A549 (cell line): ENCODE data around the gene CD79A. TPM values are rescaled to one million over a fixed set of nuclear protein-coding genes. Genes with fewer than 3 reads are reported as not detected.
A peak's percentile ranks its signal among the peaks of the same experiment; 100 is the strongest.

Source experiments
- ATAC-seq, 2 experiments: fragments of 200-7000 bp in 1 of 2; fragments of >200 bp in 1 of 2; cut with Nextera tagmentation in 1 of 2; cut with Tn5 transposase in 1 of 2; 3 replicates each; pipeline versions ENCODE4 v1.8.0 to v1.9.1; 2018 to 2020; ENCODE audit warnings: mild to moderate bottlenecking in 1 of 2, moderate library complexity in 1 of 2
- CTCF ChIA-PET: fragments of 300-600 bp; sonication (Branson Sonifier 250); formaldehyde crosslinking; extraction: SDS; loops from one replicate; lab custom pipeline; 2021; ENCODE audit warnings: antibody characterized with exemption, inconsistent platforms; lab: Yijun Ruan, JAX
- POLR2A ChIA-PET: fragments of 350-600 bp; formaldehyde crosslinking; extraction: SDS; loops from one replicate; lab custom pipeline; 2021; ENCODE audit warnings: antibody characterized with exemption, inconsistent platforms; lab: Yijun Ruan, JAX
- DNase-seq, 2 experiments: peaks; one replicate each; pipeline versions ENCODE4 v3.0.0 to v3.0.0-alpha.2; 2011 to 2016; ENCODE audit warnings: low read depth in 1 of 2, low spot score in 1 of 2
- FAIRE-seq: peaks from 2 replicates; lab custom pipeline; 2011; peaks lifted over from hg19 to GRCh38; lab: Jason Lieb, UNC
- H3K27ac ChIP-seq, 2 experiments: fragments of >200 bp; sonication (Bioruptor Twin); formaldehyde crosslinking; 3 replicates each; pipeline ENCODE4 v1.5.1; 2016 to 2017
- H3K4me1 ChIP-seq: fragments of >200 bp; sonication (Bioruptor Twin); formaldehyde crosslinking; 3 replicates; pipeline ENCODE4 v1.6.1; 2016
- H3K4me2 ChIP-seq: fragments of >200 bp; sonication (Bioruptor Twin); formaldehyde crosslinking; 3 replicates; pipeline ENCODE4 v1.6.1; 2016
- H3K4me3 ChIP-seq: fragments of >200 bp; sonication (Bioruptor Twin); formaldehyde crosslinking; 3 replicates; pipeline ENCODE4 v1.5.1; 2016
- H3K9me3 ChIP-seq: fragments of >200 bp; sonication (Bioruptor Twin); formaldehyde crosslinking; 3 replicates; pipeline ENCODE4 v1.6.1; 2016
- CBX8 ChIP-seq: fragments of 200-600 bp; sonication (generic); IDR thresholded peaks from 2 replicates; pipeline ENCODE4 v1.6.1; 2016
- CEBPB ChIP-seq, 2 experiments: fragments of >200 bp in 1 of 2; sonication (Bioruptor Twin) in 1 of 2; formaldehyde crosslinking in 1 of 2; IDR thresholded peaks; 2 replicates each; pipeline ENCODE4 v1.6.1; 2012 to 2016
- EHMT2 ChIP-seq: fragments of 200-600 bp; sonication (generic); IDR thresholded peaks from 2 replicates; pipeline ENCODE4 v1.6.1; 2016; ENCODE audit warnings: antibody characterized with exemption, low read depth, mild to moderate bottlenecking, moderate library complexity
- FOSB ChIP-seq: fragments of 250-450 bp; sonication (Bioruptor Pico); IDR thresholded peaks from 2 replicates; pipeline ENCODE4 v1.5.0; 2020; ENCODE audit warnings: mild to moderate bottlenecking, moderate library complexity
- HOXA7 ChIP-seq: fragments of 250-450 bp; sonication (Bioruptor Pico); IDR thresholded peaks from 2 replicates; pipeline ENCODE4 v1.5.0; 2020; ENCODE audit warnings: mild to moderate bottlenecking, moderate library complexity
- JUN ChIP-seq, 2 experiments: fragments of >200 bp; sonication (Bioruptor Twin); formaldehyde crosslinking; IDR thresholded peaks; 2 replicates in 1 of 2; 3 replicates in 1 of 2; pipeline ENCODE4 v1.6.1; 2016 to 2017
- MAFK ChIP-seq: fragments of 450-650 bp; IDR thresholded peaks from 2 replicates; pipeline ENCODE4 v1.6.1; 2014; ENCODE audit not compliant: partially characterized antibody
- MYC ChIP-seq: IDR thresholded peaks from 2 replicates; pipeline ENCODE4 v1.6.1; 2012; ENCODE audit warnings: mild to moderate bottlenecking, inconsistent platforms, low read length, improper control_type of control experiment, borderline replicate concordance
- NFE2L2 ChIP-seq: fragments of 150-350 bp; conservative IDR thresholded peaks from 2 replicates; pipeline ENCODE4 v1.6.1; 2014; ENCODE audit warnings: low read length
- NR3C1 ChIP-seq: fragments of >200 bp; sonication (Bioruptor Twin); formaldehyde crosslinking; IDR thresholded peaks from 3 replicates; pipeline ENCODE4 v1.6.1; 2017
- RAD21 ChIP-seq, 2 experiments: fragments of >200 bp in 1 of 2; sonication (Bioruptor Twin) in 1 of 2; formaldehyde crosslinking in 1 of 2; IDR thresholded peaks in 1 of 2; conservative IDR thresholded peaks in 1 of 2; 2 replicates in 1 of 2; 3 replicates in 1 of 2; pipeline ENCODE4 v1.6.1; 2012 to 2018; ENCODE audit warnings: inconsistent platforms in 1 of 2
- RARB ChIP-seq: fragments of 250-450 bp; sonication (Bioruptor Pico); IDR thresholded peaks from 2 replicates; pipeline ENCODE4 v1.8.0; 2021; ENCODE audit warnings: mild to moderate bottlenecking, moderate library complexity
- RFX5 ChIP-seq: fragments of 450-650 bp; IDR thresholded peaks from 2 replicates; pipeline ENCODE4 v1.7.1; 2014; ENCODE audit warnings: antibody characterized with exemption, mild to moderate bottlenecking, moderate library complexity
- SREBF2 ChIP-seq: fragments of 450-650 bp; IDR thresholded peaks from 2 replicates; pipeline ENCODE4 v1.6.1; 2014; ENCODE audit warnings: mild to moderate bottlenecking, moderate library complexity
- TP53 ChIP-seq: fragments of 250-450 bp; sonication (Bioruptor Pico); IDR thresholded peaks from 2 replicates; pipeline ENCODE4 v1.5.0; 2021; ENCODE audit warnings: mild to moderate bottlenecking, moderate library complexity
- WGBS: methylation state at CpG from one replicate; pipeline ENCODE4 v1.1.6; 2017; ENCODE audit errors: missing lambda C conversion rate; 5-methylcytosine and 5-hydroxymethylcytosine counted together
- polyA plus RNA-seq, 4 experiments: library from polyadenylated mRNA; depleted of rRNA in 3 of 4; stranded (reverse); fragments of >200 nt; fragmentation: RNase III in 1 of 4; extraction: RNeasy Plus Mini Kit Qiagen cat#74134 plus additional on column Dnase treatment in 1 of 4; gene quantifications; 2 replicates in 3 of 4; 3 replicates in 1 of 4; pipeline ENCODE4 v1.2.3, GENCODE V29; 2011 to 2017
- TF ChIP-seq, protein P1 (sequence below): fragments of >200 bp; sonication (Bioruptor Twin); formaldehyde crosslinking; IDR thresholded peaks from 3 replicates; pipeline ENCODE4 v1.5.1; 2016
- TF ChIP-seq, protein P2 (sequence below): IDR thresholded peaks from 2 replicates; pipeline ENCODE4 v1.6.1; 2012
- TF ChIP-seq, protein P3 (sequence below): fragments of >200 bp; sonication (Bioruptor Twin); formaldehyde crosslinking; IDR thresholded peaks from 2 replicates; pipeline ENCODE4 v1.6.1; 2016
- TF ChIP-seq, protein P4 (sequence below): fragments of 250-450 bp; sonication (Bioruptor Pico); IDR thresholded peaks from 2 replicates; pipeline ENCODE4 v1.5.0; 2021; ENCODE audit warnings: mild to moderate bottlenecking, moderate library complexity, borderline replicate concordance
- TF ChIP-seq, protein P5 (sequence below): fragments of 150-350 bp; IDR thresholded peaks from 2 replicates; pipeline ENCODE4 v1.6.1; 2014; ENCODE audit warnings: low read depth, mild to moderate bottlenecking, low read length
- TF ChIP-seq, protein P6 (sequence below): IDR thresholded peaks from 2 replicates; pipeline ENCODE4 v1.6.1; 2012; ENCODE audit warnings: low read depth, borderline replicate concordance

CD79A gene
- polyA plus RNA-seq, 2 of the 4 experiments (the other 2 are of a cell fraction) = 0.52 to 0.54 TPM

DNA sequence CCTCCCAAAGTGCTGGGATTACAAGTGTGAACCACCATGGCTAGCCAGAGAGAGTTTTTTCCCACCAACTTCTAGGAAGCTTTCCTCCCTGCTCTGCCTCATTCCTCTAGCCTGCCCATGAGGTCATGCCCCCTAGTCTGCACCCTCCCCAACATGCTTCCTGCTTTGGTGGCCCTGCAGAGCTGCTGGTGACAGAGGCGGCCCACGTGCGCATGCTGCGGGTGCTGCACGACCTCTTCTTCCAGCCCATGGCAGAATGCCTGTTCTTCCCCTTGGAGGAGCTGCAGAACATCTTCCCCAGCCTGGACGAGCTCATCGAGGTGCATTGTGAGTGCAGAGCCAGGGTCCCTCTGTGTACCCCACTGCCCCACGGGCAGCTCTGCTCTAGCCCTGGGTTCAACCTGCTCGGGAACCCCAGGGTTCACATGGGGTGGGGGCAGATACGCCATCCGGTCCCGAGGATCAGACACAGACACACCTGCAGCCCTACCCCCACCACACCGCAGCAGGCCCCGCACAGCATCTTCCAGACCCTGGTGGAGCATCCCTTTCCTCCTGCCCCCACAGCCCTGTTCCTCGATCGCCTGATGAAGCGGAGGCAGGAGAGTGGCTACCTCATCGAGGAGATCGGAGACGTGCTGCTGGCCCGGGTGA, 24.8 kb downstream of the CD79A start:
- ATAC-seq = no peak
- no peak for DNase-seq
- H3K27ac ChIP-seq = no peak overlapping the region
- FAIRE-seq = no peak
- TF ChIP-seq SREBF2 = no peak
- TF ChIP-seq, protein P1, sequence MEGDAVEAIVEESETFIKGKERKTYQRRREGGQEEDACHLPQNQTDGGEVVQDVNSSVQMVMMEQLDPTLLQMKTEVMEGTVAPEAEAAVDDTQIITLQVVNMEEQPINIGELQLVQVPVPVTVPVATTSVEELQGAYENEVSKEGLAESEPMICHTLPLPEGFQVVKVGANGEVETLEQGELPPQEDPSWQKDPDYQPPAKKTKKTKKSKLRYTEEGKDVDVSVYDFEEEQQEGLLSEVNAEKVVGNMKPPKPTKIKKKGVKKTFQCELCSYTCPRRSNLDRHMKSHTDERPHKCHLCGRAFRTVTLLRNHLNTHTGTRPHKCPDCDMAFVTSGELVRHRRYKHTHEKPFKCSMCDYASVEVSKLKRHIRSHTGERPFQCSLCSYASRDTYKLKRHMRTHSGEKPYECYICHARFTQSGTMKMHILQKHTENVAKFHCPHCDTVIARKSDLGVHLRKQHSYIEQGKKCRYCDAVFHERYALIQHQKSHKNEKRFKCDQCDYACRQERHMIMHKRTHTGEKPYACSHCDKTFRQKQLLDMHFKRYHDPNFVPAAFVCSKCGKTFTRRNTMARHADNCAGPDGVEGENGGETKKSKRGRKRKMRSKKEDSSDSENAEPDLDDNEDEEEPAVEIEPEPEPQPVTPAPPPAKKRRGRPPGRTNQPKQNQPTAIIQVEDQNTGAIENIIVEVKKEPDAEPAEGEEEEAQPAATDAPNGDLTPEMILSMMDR = no peak
- TF ChIP-seq FOSB (CRISPR knock-in tag) = no peak
- no peak for TF ChIP-seq RFX5
- no peak for TF ChIP-seq TP53
- no peak for TF ChIP-seq NFE2L2
- TF ChIP-seq RAD21 (conservative IDR thresholded peaks at IDR 0.05 in 1 of 2, IDR thresholded peaks at IDR 0.05 in 1 of 2) = no peak
- no peak for TF ChIP-seq EHMT2
- TF ChIP-seq, all 56 proteins: peak for 0
- Histone ChIP-seq H3K4me2 (no peak overlapping the region), H3K9me3 (no peaks in the 10 kb centered on the region), H3K4me1 (peaks cover 40% of the 10 kb centered on the region), H3K4me3 (no peak overlapping the region)
- 91% methylated on average over 21 of the region's 21 CpGs for WGBS
- POLR2A ChIA-PET = interaction anchor here (1.0 to 1.2 kb wide), 2 partner anchors 10 to 42 kb away, joined by 3 to 5 read pairs; partner anchors contain the start of gene RPS19
- CTCF ChIA-PET = interaction anchor here (0.5 to 4.1 kb wide), 16 partner anchors 8 to 492 kb away, joined by 3 to 15 read pairs (median 4); partner anchors contain the start of gene ERFL

DNA sequence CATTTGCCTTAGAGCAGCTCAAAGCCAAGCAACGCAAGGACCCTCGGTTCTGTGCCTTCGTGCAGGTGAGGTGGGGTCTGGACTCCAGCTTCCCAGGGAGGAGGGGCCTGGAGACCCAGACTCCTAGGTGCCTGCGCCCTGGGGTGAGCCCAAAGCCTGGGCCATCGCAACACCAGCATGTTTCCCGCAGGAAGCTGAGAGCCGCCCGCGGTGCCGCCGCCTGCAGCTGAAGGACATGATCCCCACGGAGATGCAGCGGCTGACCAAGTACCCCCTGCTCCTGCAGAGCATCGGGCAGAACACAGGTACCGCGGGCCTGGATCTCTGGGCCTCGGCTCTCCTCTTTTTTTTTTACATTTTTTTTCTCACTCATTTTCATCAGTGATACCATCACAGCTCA, 25.5 kb downstream of the CD79A start:
- TF ChIP-seq, protein P1 = no peak
- TF ChIP-seq CEBPB (IDR thresholded peaks at IDR 0.05) = no peak
- TF ChIP-seq, protein P2, sequence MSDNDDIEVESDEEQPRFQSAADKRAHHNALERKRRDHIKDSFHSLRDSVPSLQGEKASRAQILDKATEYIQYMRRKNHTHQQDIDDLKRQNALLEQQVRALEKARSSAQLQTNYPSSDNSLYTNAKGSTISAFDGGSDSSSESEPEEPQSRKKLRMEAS = no peak
- TF ChIP-seq RFX5 = no peak
- ATAC-seq (no peak), FAIRE-seq (no peak), DNase-seq (no peak)
- Histone ChIP-seq H3K4me3 (no peak overlapping the region), H3K4me2 (no peak overlapping the region), H3K27ac (no peak overlapping the region), H3K9me3 (no peaks in the 10 kb centered on the region), H3K4me1 (peaks cover 46% of the 10 kb centered on the region)
- ChIA-PET POLR2A (interaction anchor here (1.0 to 1.2 kb wide), 2 partner anchors 9 to 43 kb away, joined by 3 to 5 read pairs; partner anchors contain the start of gene RPS19), CTCF (interaction anchor here (0.6 to 4.1 kb wide), 17 partner anchors 10 to 332 kb away, joined by 3 to 15 read pairs (median 4); partner anchors contain the start of gene ERFL)
- WGBS = 90% methylated on average over 17 of the region's 17 CpGs

DNA sequence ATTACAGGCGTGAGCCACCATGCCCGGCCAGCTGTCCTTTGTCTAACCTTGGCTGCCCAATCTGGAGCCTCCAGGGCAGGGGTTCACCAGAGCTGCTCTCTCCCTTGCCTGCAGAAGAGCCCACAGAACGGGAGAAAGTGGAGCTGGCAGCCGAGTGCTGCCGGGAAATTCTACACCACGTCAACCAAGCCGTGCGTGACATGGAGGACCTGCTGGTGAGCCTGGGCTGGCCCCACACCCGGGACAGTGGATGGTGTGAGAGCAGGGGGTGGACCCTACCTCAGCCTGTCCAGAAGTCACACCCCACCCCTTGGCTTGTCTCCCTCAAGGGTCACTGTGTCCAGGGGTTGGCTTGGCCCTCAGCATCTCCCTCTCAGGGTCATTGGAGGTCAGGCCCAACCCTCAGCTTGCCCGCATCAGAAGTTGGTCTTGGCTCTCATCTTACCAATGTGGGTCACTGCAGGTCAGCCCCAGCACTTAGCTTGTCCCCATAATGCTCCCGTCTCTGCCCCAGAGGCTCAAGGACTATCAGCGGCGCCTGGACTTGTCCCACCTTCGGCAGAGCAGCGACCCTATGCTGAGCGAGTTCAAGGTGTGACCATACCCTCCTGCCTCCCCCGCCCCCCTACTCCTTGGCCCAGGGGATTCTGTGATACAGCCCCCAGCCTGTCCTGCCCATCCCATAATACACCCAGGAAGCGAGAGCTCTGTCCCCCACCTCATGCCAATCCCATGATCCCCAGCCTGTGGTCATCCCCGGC, 26.3 kb downstream of the CD79A start:
- DNase-seq (no peak), FAIRE-seq (no peak)
- POLR2A ChIA-PET = interaction anchor here (1.0 to 1.2 kb wide), 2 partner anchors 8 to 43 kb away, joined by 3 to 5 read pairs; partner anchors contain the start of gene RPS19
- peak overlapping the region; percentile 17 to 78; a peak in 5 of 6 replicates for H3K27ac ChIP-seq
- peak overlapping the region; percentile 75 for H3K4me2 ChIP-seq
- H3K4me1 ChIP-seq = peaks cover 46% of the 10 kb centered on the region
- 83% methylated on average over 19 of the region's 19 CpGs for WGBS
- no peaks in the 10 kb centered on the region for H3K9me3 ChIP-seq
- TF ChIP-seq MAFK (no peak), CEBPB (IDR thresholded peaks at IDR 0.05) (no peak), HOXA7 (no peak), RARB (CRISPR knock-in tag) (no peak), MYC (no peak), NR3C1 (no peak), CBX8 (no peak), JUN (IDR thresholded peaks at IDR 0.05) (no peak)
- TF ChIP-seq, protein P3, sequence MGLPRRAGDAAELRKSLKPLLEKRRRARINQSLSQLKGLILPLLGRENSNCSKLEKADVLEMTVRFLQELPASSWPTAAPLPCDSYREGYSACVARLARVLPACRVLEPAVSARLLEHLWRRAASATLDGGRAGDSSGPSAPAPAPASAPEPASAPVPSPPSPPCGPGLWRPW = no peak
- TF ChIP-seq, protein P4, sequence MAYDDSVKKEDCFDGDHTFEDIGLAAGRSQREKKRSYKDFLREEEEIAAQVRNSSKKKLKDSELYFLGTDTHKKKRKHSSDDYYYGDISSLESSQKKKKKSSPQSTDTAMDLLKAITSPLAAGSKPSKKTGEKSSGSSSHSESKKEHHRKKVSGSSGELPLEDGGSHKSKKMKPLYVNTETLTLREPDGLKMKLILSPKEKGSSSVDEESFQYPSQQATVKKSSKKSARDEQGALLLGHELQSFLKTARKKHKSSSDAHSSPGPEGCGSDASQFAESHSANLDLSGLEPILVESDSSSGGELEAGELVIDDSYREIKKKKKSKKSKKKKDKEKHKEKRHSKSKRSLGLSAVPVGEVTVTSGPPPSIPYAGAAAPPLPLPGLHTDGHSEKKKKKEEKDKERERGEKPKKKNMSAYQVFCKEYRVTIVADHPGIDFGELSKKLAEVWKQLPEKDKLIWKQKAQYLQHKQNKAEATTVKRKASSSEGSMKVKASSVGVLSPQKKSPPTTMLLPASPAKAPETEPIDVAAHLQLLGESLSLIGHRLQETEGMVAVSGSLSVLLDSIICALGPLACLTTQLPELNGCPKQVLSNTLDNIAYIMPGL (CRISPR knock-in tag) = no peak
- TF ChIP-seq, protein P5, sequence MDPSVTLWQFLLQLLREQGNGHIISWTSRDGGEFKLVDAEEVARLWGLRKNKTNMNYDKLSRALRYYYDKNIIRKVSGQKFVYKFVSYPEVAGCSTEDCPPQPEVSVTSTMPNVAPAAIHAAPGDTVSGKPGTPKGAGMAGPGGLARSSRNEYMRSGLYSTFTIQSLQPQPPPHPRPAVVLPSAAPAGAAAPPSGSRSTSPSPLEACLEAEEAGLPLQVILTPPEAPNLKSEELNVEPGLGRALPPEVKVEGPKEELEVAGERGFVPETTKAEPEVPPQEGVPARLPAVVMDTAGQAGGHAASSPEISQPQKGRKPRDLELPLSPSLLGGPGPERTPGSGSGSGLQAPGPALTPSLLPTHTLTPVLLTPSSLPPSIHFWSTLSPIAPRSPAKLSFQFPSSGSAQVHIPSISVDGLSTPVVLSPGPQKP = no peak
- TF ChIP-seq, protein P6, sequence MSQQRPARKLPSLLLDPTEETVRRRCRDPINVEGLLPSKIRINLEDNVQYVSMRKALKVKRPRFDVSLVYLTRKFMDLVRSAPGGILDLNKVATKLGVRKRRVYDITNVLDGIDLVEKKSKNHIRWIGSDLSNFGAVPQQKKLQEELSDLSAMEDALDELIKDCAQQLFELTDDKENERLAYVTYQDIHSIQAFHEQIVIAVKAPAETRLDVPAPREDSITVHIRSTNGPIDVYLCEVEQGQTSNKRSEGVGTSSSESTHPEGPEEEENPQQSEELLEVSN = no peak
- TF ChIP-seq, all 56 proteins: peak for 0
- H3K4me3 ChIP-seq = no peak overlapping the region
- peak in 1 of 2 experiments; percentile 5; a peak in 3 of 6 replicates for ATAC-seq
- CTCF ChIA-PET = interaction anchor here (1.0 to 4.1 kb wide), 14 partner anchors 8 to 55 kb away, joined by 3 to 18 read pairs (median 6); partner anchors contain the start of gene ERFL
